Immature natural killer cell (primary cell): ENCODE results near the gene SOCS1. TPM values are rescaled to one million over a fixed set of nuclear protein-coding genes. Genes with fewer than 3 reads are reported as not detected.

Source experiments
- DNase-seq, 3 donors: peaks; one replicate each; pipeline ENCODE4 v3.0.0; 2022; ENCODE audit warnings: mixed read lengths in 1 of 3
- H3K27ac Mint-ChIP-seq, 6 donors: one replicate each; pipeline ENCODE4 v1.8.0; 2020; ENCODE audit warnings: mixed read lengths in 6 of 6, mild to moderate bottlenecking in 5 of 6, inconsistent platforms in 4 of 6, moderate library complexity in 3 of 6
- H3K27me3 Mint-ChIP-seq, 3 donors: one replicate each; pipeline ENCODE4 v1.8.0; 2020 to 2021; ENCODE audit warnings: low read depth in 3 of 3, mild to moderate bottlenecking in 3 of 3, mixed read lengths in 3 of 3, moderate library complexity in 3 of 3, inconsistent platforms in 1 of 3
- H3K36me3 Mint-ChIP-seq, 3 donors: one replicate each; pipeline ENCODE4 v1.8.0; 2020; ENCODE audit warnings: mixed read lengths in 3 of 3, inconsistent platforms in 2 of 3, mild to moderate bottlenecking in 2 of 3
- H3K4me1 Mint-ChIP-seq, 2 donors: one replicate each; pipeline ENCODE4 v1.8.0; 2020; ENCODE audit warnings: inconsistent platforms in 2 of 2, mild to moderate bottlenecking in 2 of 2, mixed read lengths in 2 of 2, moderate library complexity in 1 of 2
- H3K4me3 Mint-ChIP-seq, 5 donors: one replicate each; pipeline ENCODE4 v1.8.0; 2020; ENCODE audit warnings: mild to moderate bottlenecking in 5 of 5, mixed read lengths in 5 of 5, inconsistent platforms in 3 of 5, moderate library complexity in 3 of 5
- H3K9me3 Mint-ChIP-seq, 6 donors: one replicate each; pipeline ENCODE4 v1.8.0; 2020; ENCODE audit warnings: mild to moderate bottlenecking in 6 of 6, mixed read lengths in 6 of 6, inconsistent platforms in 4 of 6, moderate library complexity in 3 of 6
- polyA plus RNA-seq, 3 donors: library from polyadenylated mRNA; unstranded; fragments of 300-500 nt; fragmentation: Illumina TruSeq; gene quantifications; one replicate each; pipeline ENCODE4 v1.2.3, GENCODE V29; 2021

SOCS1 gene
- polyA plus RNA-seq, 3 donors from 2014 or later = 14.0 to 24.4 (median 14.5) TPM

DNA sequence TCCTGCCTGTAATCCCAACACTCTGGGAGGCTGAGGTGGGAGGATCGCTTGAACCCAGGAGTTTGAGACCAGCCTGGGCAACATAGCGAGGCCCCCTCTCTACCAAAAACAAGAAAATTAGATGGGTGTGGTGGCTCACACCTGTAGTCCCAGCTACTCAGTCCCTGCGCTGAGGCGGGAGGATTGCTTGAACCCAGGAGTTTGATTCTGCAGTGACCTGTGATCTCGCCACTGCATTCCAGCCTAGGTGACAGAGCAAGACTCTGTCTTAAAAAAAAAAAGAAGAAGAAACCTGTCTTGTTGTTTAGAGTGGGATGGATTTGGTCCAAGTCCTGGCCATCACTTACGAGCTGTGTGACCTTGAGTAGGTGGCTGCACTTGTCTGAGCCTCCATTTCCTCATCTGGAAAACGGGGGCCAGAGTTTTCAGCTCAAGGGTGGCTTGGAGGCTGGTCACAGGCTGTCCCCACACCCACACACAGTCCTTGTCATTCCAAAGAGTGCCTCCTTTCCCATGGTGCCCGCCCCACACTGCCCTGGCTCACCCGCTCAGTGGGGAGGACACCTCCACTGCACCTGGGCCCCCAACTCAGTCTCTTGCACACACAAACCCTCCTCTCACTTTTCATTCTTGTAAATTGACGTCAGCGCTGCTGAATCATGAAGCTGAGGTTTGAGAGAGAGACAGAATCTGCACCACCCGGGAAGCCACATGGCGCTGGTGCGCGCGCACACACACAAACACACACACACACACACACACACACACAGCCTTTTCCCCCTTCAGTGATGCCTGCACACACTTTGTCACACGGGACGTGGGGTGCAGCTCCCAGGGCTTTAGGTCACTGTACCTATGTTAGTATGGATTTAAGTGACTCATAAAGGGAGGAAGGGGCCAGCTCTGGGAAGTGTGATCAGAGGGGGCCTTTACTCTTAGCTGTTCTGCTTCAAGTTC is 4.2 kb downstream of the SOCS1 start:
- Mint-ChIP-seq H3K27me3 (peaks cover 10 to 22% (median 15%) of the 10 kb centered on the region in 3 donors), H3K4me3 (peak overlapping the region; percentile 67 to 84 (median 76)), H3K9me3 (no peaks in the 10 kb centered on the region), H3K27ac (peak overlapping the region; percentile 88 to 98 (median 92)), H3K4me1 (peaks cover 34 to 37% of the 10 kb centered on the region in 2 donors), H3K36me3 (peaks cover 3 to 5% (median 4%) of the 10 kb centered on the region in 3 donors)
- peak; percentile 69 to 81 (median 76) for DNase-seq

DNA sequence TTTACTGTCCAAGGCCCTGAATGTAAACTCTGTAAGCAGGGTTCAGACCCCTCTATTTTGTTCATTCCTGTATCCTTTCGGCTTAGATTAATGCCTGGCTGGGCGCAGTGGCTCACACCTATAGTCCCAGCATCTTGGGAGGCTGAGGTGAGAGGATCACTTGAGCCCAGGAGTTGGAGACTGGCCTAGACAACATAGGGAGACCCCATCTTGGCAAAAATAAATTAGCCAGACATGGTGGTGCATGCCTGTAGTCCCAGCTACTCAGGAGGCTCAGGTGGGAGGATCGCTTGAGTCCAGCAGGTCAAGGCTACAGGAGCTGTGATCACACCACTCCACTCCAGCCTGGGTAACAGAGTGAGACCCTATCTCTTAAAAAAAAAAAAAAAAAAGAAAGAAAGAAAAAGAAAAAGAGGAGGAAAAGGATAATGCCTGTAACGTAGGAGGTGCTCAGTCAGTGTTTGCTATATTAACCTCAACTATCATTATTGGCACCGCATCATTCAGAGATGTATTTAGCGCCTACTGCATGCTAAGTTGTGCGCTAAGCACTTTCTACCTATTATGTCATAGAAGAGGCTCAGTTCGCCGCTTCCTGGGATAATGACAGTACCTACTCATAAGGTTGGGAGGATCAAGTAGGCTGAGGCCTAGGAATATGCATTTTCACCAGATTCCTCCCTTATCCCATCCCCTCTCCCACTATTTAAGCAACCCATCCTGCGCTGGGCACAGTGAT is 5.0 kb downstream of the SOCS1 start:
- Mint-ChIP-seq H3K4me1 (peaks cover 36 to 40% of the 10 kb centered on the region in 2 donors), H3K27ac (peak overlapping the region in 5 of 6 donors; percentile 83 to 96 (median 92)), H3K36me3 (peaks cover 3 to 5% (median 4%) of the 10 kb centered on the region in 3 donors), H3K9me3 (no peaks in the 10 kb centered on the region), H3K4me3 (no peak overlapping the region), H3K27me3 (peaks cover 8 to 19% (median 11%) of the 10 kb centered on the region in 3 donors)
- no peak for DNase-seq

DNA sequence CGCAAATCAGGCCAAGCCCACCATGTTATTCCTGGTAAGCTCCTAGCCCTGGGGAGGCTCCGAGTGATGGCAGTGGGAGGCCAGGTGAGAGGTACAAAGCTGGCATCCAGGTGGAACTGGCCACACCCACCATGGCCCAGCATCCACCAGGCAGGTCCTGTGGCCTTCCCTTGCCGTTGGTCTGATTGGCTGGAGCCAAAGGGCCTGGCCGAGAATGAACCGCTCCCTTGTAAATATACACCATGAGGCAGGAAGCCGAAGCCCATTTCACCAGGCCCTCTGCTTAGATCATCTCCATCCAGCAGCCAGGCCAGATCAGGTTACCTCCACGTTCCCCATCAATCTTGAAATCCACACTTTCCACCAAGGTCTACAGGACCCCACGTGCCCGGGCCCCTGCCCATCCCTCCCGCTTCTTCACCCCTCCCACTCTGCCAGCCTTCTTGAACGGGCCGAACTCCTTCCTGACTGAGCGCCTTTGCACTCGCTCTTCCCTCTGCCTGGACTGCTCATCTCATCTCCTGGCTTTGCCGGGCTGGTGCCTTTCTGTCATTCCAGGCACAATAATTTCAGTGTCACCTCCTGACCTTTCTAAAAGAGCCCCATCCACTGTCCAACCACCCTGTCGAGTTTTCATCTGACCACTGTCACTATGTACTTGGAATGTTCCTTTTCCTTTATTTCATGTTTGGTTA is 5.8 kb downstream of the SOCS1 start:
- Mint-ChIP-seq H3K9me3 (no peaks in the 10 kb centered on the region), H3K4me1 (peaks cover 43 to 46% of the 10 kb centered on the region in 2 donors), H3K27me3 (peaks cover 7 to 19% (median 10%) of the 10 kb centered on the region in 3 donors), H3K4me3 (no peak overlapping the region), H3K36me3 (peaks cover 3 to 5% (median 4%) of the 10 kb centered on the region in 3 donors), H3K27ac (peak overlapping the region in 4 of 6 donors; percentile 26 to 83 (median 62))
- no peak for DNase-seq

DNA sequence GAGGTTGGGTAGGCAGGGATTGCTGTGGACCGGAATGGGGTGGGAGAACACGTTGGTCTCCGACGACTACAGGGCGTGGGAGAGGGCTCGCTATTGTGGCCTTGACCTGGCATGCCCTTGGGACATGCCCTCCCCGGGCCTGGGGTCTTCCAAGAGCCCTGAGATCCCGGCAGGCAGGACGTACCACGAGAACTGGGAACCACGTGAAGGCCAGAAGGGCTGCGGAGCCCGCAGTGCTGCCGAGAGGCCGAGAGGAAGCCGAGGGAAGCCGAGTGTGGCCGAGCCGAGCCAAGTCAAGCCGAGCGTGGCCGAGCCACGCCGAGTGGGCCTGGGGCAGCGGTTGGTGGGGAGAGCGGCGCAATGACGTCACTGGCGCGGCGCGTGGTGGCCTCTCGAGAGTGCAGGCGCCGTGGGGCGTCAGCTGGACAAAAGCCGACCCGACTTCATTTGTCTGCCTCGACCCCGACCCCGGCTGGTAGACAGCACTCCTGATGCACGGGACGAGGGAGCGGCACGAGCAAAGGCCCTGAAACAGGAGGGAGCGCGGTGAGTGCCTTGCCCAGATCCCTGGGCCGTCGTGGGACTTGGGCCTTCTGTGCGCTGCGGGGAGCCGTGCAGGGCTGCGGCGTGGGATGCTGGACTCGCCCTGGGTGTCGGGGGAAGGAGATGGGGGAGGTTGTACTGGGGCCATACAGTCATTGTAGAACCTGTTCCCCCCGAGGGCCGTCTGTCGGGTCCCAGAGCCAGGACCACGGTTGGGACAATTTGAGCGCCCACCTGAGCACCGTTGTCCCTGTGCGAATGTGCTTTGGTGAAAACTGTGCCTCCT is 6.6 kb downstream of the SOCS1 start:
- peaks cover 3 to 5% (median 4%) of the 10 kb centered on the region in 3 donors for H3K36me3 Mint-ChIP-seq
- H3K27ac Mint-ChIP-seq = peak overlapping the region in 1 of 6 donors; percentile 16

DNA sequence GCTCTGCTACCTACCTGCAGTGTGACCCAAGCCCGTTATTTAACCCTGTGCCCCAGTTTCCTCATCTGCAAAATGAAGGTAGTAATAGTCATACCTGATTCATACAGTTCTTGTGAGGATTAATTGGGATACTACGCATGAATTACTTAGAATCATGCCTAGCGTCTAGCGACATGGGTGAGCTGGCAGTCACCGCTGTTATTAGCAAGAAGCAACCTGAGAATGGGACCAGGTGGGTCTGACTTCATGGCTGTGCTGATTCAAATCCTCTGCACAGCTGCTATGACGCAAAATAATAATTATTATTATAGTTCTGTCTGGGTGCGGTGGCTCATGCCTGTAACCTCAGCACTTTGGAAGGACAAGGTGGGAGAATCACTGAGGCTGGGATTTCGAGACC is 7.9 kb downstream of the SOCS1 start:
- H3K36me3 Mint-ChIP-seq = peaks cover 3 to 5% (median 4%) of the 10 kb centered on the region in 3 donors
- no peak for DNase-seq

More for the DNA sequence above, 6.6 kb downstream of the SOCS1 start:
- H3K27me3 Mint-ChIP-seq = peaks cover 6 to 19% (median 14%) of the 10 kb centered on the region in 3 donors
- DNase-seq = no peak
- H3K4me1 Mint-ChIP-seq = peaks cover 46 to 49% of the 10 kb centered on the region in 2 donors
- H3K4me3 Mint-ChIP-seq = no peak overlapping the region
- H3K9me3 Mint-ChIP-seq = no peaks in the 10 kb centered on the region

DNA sequence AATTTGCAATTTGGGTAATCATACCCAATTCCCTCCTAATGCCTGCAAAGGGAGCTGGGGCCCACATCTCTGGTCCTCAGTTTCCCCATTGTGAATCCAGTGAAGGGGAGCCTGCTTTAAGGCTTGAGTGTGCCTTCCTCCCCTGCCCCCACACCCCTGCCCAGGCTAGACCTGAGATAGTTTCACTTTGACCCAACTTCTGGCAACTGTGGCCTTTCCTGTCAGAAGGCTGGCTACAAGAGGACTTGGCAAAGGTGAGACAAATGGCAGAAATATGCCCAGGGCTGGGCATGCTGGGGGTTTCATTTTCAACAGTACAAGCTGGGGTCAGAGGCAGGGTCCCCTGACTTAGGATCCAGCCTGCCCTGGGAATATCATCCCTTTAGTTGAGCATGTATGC is 10.0 kb downstream of the SOCS1 start:
- Mint-ChIP-seq H3K27ac (no peak overlapping the region), H3K27me3 (peaks cover 3 to 7% (median 4%) of the 10 kb centered on the region in 3 donors), H3K4me1 (peaks cover 18 to 19% of the 10 kb centered on the region in 2 donors), H3K9me3 (no peaks in the 10 kb centered on the region), H3K36me3 (peaks cover 0 to 4% (median 0%) of the 10 kb centered on the region in 3 donors), H3K4me3 (no peak overlapping the region)
- no peak for DNase-seq

More for the DNA sequence above, 7.9 kb downstream of the SOCS1 start:
- Mint-ChIP-seq H3K27me3 (peaks cover 6 to 16% (median 8%) of the 10 kb centered on the region in 3 donors), H3K27ac (no peak overlapping the region), H3K4me3 (no peak overlapping the region), H3K4me1 (peaks cover 36 to 37% of the 10 kb centered on the region in 2 donors), H3K9me3 (no peaks in the 10 kb centered on the region)

DNA sequence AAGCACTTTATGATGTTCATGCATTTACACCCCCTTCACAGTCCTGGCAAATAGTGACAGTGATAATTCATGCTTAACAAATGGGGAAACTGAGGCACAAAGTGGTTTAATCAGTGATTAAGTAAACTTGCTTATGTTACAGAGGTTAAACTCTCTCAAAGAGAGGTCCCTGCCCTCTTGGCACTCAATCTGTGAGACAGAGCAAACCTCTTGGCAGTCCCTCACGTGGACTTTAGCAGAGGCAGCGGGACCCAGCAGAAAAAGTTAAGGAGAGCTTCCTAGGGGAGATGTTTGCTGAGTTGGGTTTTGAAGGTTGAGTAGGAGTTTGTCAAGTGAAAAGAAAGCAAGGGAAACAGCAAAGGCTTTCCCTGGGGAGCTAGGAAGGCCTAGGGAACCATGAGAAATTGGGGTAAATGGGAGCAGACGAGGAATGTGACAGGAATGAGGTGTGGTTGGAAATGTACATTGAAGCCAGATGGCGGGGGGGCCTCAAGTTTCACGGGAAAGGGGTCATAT is 10.7 kb downstream of the SOCS1 start:
- DNase-seq = no peak
- peak overlapping the region in 1 of 6 donors; percentile 65 for H3K27ac Mint-ChIP-seq
- peaks cover 0 to 4% (median 0%) of the 10 kb centered on the region in 3 donors for H3K36me3 Mint-ChIP-seq
- H3K27me3 Mint-ChIP-seq = peaks cover 2 to 4% (median 4%) of the 10 kb centered on the region in 3 donors
- H3K4me3 Mint-ChIP-seq = no peak overlapping the region
- H3K9me3 Mint-ChIP-seq = no peaks in the 10 kb centered on the region
- H3K4me1 Mint-ChIP-seq = peaks cover 19 to 20% of the 10 kb centered on the region in 2 donors

DNA sequence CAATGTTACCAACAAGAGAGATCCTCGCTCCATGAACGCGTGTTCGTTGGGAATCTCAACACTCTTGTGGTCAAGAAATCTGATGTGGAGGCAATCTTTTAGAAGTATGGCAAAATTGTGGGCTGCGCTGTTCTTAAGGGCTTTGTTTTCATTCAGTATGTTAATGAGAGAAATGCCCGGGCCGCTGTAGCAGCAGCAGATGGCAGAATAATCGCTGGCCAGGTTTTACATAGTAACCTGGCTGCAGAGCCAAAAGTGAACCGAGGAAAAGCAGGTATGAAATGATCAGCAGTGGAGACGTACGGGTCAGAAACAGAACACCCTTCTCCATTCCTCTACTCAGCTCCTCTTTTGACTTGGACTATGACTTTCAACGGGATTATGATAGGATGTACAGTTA is 13.3 kb downstream of the SOCS1 start:
- H3K36me3 Mint-ChIP-seq = no peaks in the 10 kb centered on the region
- H3K4me3 Mint-ChIP-seq = no peak overlapping the region
- peaks cover 0 to 7% (median 2%) of the 10 kb centered on the region in 3 donors for H3K27me3 Mint-ChIP-seq
- DNase-seq = no peak
- H3K4me1 Mint-ChIP-seq = peaks cover 33% of the 10 kb centered on the region in 2 donors
- no peak overlapping the region for H3K27ac Mint-ChIP-seq
- H3K9me3 Mint-ChIP-seq = no peaks in the 10 kb centered on the region

DNA sequence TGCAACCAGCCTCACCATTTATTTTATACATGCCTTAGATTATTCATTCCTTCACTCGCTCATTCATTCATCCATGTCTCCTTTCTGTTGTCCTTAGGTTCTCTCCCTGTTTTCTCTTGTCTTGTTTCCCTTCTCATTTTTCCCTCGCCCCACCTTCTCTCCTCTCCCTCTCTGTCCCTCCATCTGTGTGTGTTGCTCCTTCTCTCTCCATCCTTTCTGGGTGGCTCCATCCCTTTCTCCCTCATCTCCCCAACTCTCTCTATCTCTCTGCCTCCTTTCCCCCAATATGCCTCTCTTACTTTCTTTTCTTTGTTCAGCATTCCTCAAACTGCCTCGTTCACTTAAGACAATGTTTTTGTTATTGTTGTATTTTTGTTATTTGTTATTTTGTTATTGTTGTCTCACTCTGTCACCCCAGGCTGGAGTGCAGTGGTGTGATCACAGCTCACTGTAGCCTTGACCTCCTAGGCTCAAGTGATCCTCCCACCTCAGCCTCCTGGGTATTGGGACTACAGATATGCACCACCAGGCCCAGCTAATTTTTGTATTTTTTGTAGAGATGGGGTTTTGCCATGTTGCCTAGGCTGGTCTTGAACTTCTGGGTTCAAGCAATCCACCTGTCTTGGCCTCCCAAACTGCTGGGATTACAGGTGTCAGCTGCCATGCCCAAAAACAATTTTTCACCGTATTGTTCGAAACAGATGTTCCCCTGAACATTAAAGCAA is 14.4 kb downstream of the SOCS1 start:
- no peak for DNase-seq
- Mint-ChIP-seq H3K27me3 (peaks cover 0 to 7% (median 2%) of the 10 kb centered on the region in 3 donors), H3K4me3 (no peak overlapping the region), H3K9me3 (no peaks in the 10 kb centered on the region), H3K4me1 (peaks cover 41 to 44% of the 10 kb centered on the region in 2 donors), H3K36me3 (no peaks in the 10 kb centered on the region), H3K27ac (no peak overlapping the region)

DNA sequence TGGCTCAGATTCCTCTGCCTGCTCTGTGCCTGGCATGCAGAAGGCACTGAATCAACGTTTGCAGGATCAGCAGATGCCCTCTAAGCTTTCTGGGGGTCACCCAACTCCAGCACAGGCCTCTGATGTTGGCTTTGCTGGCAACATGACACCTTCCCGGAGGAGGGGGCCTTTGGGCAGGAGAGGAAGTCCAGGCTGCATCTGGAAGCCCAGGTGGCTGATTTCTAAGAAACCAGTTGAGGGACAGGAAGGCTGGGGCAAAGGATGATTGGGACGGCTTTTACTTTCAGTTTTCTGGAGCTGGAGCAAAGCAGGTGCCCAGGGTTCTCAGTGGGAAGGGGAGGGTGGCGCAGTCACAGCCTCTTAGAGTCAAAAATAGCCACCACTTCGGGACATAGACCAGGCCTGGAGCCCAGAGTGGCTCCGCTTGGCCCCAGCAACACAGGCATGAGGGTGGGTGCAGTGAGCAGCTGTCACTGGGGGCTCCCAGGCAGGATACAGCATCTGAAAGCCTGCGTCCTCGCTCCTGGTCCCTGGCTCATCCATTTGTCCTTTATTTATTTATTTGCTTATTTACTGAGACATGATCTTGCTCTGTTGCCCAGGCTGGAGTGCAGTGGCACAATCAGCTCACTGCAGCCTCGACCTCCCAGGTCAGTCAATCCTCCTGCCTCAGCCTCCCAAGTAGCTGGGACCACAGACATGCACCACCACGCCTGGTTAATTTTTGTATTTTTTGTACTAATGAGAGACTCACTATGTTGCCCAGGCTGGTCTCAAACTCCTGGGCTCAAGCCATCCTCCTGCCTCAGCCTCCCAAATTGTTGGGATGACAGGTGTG is 15.1 kb downstream of the SOCS1 start:
- Mint-ChIP-seq H3K27me3 (peaks cover 0 to 8% (median 2%) of the 10 kb centered on the region in 3 donors), H3K27ac (peak overlapping the region in 2 of 6 donors; percentile 15 to 25), H3K9me3 (no peaks in the 10 kb centered on the region), H3K4me1 (peaks cover 38 to 43% of the 10 kb centered on the region in 2 donors), H3K4me3 (peak overlapping the region in 1 of 5 donors; percentile 26), H3K36me3 (no peaks in the 10 kb centered on the region)
- DNase-seq = no peak
